Smooth muscle cell (in vitro differentiated cells): Measurements from ENCODE around the gene CAMTA1. TPM values are rescaled to one million over a fixed set of nuclear protein-coding genes. Genes with fewer than 3 reads are reported as not detected.

ENCODE experiments used
- DNase-seq: peaks from one replicate; lab custom pipeline; 2025; ENCODE audit not compliant: unreplicated experiment; lab: John Stamatoyannopoulos, UW
- H2AFZ ChIP-seq: fragments of 200-600 bp; sonication (generic); 2 replicates; pipeline ENCODE4 v1.6.0; 2016; ENCODE audit warnings: antibody characterized with exemption, low read depth, mild to moderate bottlenecking
- H3F3A ChIP-seq: fragments of 200-600 bp; sonication (generic); 2 replicates; pipeline ENCODE4 v1.6.0; 2017; ENCODE audit warnings: antibody characterized with exemption, low read depth
- H3K27ac ChIP-seq: fragments of 200-600 bp; sonication (generic); 2 replicates; pipeline ENCODE4 v1.5.1; 2016; ENCODE audit warnings: low read depth, mild to moderate bottlenecking
- H3K27me3 ChIP-seq: fragments of 200-600 bp; sonication (generic); 2 replicates; pipeline ENCODE4 v1.6.1; 2016; ENCODE audit warnings: low read depth, mild to moderate bottlenecking
- H3K36me3 ChIP-seq: fragments of 200-600 bp; sonication (generic); 2 replicates; pipeline ENCODE4 v1.5.1; 2016; ENCODE audit warnings: low read depth
- H3K4me1 ChIP-seq: fragments of 200-600 bp; sonication (generic); 2 replicates; pipeline ENCODE4 v1.5.1; 2016; ENCODE audit warnings: low read depth
- H3K4me2 ChIP-seq: fragments of 200-600 bp; sonication (generic); 2 replicates; pipeline ENCODE4 v1.6.0; 2016; ENCODE audit warnings: mild to moderate bottlenecking
- H3K4me3 ChIP-seq: fragments of 200-600 bp; sonication (generic); 2 replicates; pipeline ENCODE4 v1.5.1; 2016; ENCODE audit warnings: mild to moderate bottlenecking
- H3K79me2 ChIP-seq: fragments of 200-600 bp; sonication (generic); 2 replicates; pipeline ENCODE4 v1.6.0; 2016; ENCODE audit warnings: low read depth, mild to moderate bottlenecking
- H3K9ac ChIP-seq: fragments of 200-600 bp; sonication (generic); 2 replicates; pipeline ENCODE4 v1.6.0; 2016; ENCODE audit warnings: low read depth
- H3K9me3 ChIP-seq: fragments of 200-600 bp; sonication (generic); replicated peaks from 2 replicates; pipeline ENCODE4 v1.5.1; 2016; ENCODE audit warnings: low read depth
- H4K20me1 ChIP-seq: fragments of 200-600 bp; sonication (generic); 2 replicates; pipeline ENCODE4 v1.6.0; 2016; ENCODE audit warnings: low read depth
- WGBS: methylation state at CpG from one replicate; pipeline ENCODE4 v1.1.7; 2016; ENCODE audit warnings: low lambda C conversion rate; 5-methylcytosine and 5-hydroxymethylcytosine counted together
- polyA plus RNA-seq: library from polyadenylated mRNA; unstranded; fragments of >200 nt; fragmentation: Nextera tagmentation; extraction: Ambion mirVana; gene quantifications from 2 replicates; pipeline ENCODE4 v1.2.1, GENCODE V29; 2016
- total RNA-seq: library from RNA; depleted of rRNA; stranded (reverse); fragments of >200 nt; gene quantifications from 2 replicates; pipeline ENCODE4 v1.2.3, GENCODE V29; 2014
- TF ChIP-seq, protein P1 (sequence below): fragments of 200-600 bp; sonication (generic); IDR thresholded peaks from 2 replicates; pipeline ENCODE4 v1.5.1; 2017; ENCODE audit warnings: borderline replicate concordance, mild to moderate bottlenecking, antibody characterized with exemption; ENCODE audit not compliant: insufficient read depth, poor library complexity, severe bottlenecking

Gene CAMTA1
- total and polyA plus RNA-seq, 2 experiments from 2014 or later, result 139 to 145 TPM

DNA sequence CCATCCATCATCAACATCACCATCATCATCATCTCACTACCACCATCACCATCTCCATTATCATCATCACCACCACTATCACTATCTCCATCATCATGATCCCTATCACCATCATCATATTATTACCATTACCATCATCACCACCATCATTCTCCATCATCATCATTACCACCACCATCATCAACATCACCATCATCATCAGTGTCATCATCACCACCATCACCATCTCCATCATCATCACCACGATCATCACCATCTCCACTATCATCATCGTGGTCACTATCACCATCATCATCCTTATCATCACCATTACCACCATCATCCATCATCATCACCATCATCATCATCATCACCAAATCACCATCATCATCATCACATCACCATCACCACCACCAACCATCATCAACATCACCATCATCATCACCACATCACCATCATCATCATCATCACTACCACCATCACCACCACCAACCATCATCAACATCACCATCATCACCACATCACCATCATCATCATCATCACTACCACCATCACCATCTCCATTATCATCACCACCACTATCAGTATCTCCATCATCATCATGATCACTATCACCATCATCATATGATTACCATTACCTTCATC lies 783.8 kb downstream of the CAMTA1 start:
- Histone ChIP-seq H3K27ac (no peak overlapping the region), H3K4me3 (no peak overlapping the region), H3K27me3 (no peaks in the 10 kb centered on the region), H3K36me3 (no peaks in the 10 kb centered on the region), H3K79me2 (no peaks in the 10 kb centered on the region), H3K9ac (no peak overlapping the region), H2AFZ (no peak overlapping the region), H3K4me2 (no peak overlapping the region), H4K20me1 (no peaks in the 10 kb centered on the region), H3K4me1 (no peaks in the 10 kb centered on the region), H3K9me3 (no peaks in the 10 kb centered on the region), H3F3A (no peaks in the 10 kb centered on the region)
- TF ChIP-seq, protein P1, sequence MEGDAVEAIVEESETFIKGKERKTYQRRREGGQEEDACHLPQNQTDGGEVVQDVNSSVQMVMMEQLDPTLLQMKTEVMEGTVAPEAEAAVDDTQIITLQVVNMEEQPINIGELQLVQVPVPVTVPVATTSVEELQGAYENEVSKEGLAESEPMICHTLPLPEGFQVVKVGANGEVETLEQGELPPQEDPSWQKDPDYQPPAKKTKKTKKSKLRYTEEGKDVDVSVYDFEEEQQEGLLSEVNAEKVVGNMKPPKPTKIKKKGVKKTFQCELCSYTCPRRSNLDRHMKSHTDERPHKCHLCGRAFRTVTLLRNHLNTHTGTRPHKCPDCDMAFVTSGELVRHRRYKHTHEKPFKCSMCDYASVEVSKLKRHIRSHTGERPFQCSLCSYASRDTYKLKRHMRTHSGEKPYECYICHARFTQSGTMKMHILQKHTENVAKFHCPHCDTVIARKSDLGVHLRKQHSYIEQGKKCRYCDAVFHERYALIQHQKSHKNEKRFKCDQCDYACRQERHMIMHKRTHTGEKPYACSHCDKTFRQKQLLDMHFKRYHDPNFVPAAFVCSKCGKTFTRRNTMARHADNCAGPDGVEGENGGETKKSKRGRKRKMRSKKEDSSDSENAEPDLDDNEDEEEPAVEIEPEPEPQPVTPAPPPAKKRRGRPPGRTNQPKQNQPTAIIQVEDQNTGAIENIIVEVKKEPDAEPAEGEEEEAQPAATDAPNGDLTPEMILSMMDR, result no peak
- DNase-seq, result no peak
- 93% methylated on average over 2 of the region's 2 CpGs for WGBS

DNA sequence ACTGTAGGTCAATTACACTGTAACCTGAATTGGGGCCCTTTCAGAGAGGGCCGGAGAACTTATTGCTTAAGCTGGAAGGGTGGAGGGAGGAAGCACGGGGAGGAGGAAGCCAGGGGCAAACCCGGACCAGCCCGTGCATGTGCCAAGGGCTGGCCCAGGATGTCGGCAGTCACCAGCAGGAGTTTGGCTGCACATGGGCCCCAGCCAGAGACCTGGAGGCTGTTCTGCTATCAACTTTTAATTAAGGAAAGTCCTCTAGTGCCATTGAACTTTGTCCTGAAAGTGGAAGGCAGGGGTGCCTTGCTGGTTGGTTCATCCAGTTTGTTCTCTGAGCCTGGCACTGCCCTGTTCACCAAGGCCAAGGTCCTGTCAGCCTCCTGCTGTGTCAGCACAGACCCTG lies 785.1 kb downstream of the CAMTA1 start:
- Histone ChIP-seq H3K4me1 (no peaks in the 10 kb centered on the region), H3K79me2 (no peaks in the 10 kb centered on the region), H3K9ac (no peak overlapping the region), H3K9me3 (no peaks in the 10 kb centered on the region), H3K27ac (no peak overlapping the region), H3K27me3 (no peaks in the 10 kb centered on the region), H3F3A (no peaks in the 10 kb centered on the region), H3K36me3 (no peaks in the 10 kb centered on the region), H2AFZ (no peak overlapping the region), H3K4me2 (no peak overlapping the region), H3K4me3 (no peak overlapping the region), H4K20me1 (no peaks in the 10 kb centered on the region)
- WGBS, result 92% methylated on average over 5 of the region's 5 CpGs
- TF ChIP-seq, protein P1, result no peak
- no peak for DNase-seq

DNA sequence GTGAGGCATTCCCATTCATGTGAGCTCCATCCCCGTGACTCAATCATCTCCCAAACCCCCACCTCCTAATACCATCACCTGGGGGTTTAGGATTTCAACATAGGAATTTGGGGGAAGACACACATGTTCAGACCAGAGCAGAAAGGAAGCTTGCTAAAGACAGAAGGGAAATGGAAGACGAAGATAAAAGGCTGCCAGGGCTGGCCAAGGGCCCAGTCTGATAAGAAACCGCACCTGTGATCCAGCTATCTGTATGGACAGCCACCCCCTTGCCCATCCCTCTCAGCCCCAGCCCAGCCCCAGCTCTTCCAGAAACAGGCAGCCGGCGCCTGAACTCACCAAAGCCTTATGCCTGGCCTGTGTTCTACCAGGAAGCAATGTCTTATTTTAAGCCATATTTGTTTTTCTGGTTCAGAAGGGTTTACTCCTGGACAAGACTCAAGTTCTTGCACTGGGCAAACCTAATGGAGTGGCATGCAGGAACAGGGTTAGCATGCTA lies 787.4 kb downstream of the CAMTA1 start:
- Histone ChIP-seq H3K79me2 (no peaks in the 10 kb centered on the region), H3K27me3 (no peaks in the 10 kb centered on the region), H3K36me3 (no peaks in the 10 kb centered on the region), H3K4me2 (no peak overlapping the region), H4K20me1 (no peaks in the 10 kb centered on the region), H3K27ac (no peak overlapping the region), H3K4me3 (no peak overlapping the region), H3K9me3 (no peaks in the 10 kb centered on the region), H3K9ac (no peak overlapping the region), H3F3A (no peaks in the 10 kb centered on the region), H3K4me1 (no peaks in the 10 kb centered on the region), H2AFZ (no peak overlapping the region)
- no peak for DNase-seq
- TF ChIP-seq, protein P1, result no peak
- WGBS, result 82% methylated on average over 5 of the region's 5 CpGs

DNA sequence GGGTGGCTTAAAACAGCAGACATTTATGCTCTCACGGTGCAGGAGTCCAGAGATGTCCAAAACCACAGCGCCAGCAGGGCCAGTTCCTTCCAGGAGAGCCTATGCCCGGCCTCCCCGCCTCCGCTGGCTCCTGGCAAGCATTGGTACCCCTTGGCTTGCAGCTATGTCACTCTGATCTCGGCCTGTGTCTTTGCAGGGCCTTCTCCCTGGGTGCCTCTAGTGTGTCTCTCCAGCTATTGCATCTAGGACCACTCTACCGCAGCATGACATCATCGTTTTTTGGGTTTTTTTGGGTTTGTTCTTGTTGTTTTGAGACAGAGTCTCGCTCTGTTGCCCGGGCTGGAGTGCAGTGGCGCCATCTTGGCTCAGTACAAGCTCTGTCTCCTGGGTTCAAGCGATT lies 788.2 kb downstream of the CAMTA1 start:
- no peaks in the 10 kb centered on the region for H3K9me3 ChIP-seq
- no peak overlapping the region for H3K4me3 ChIP-seq
- no peak overlapping the region for H3K27ac ChIP-seq
- no peaks in the 10 kb centered on the region for H3K79me2 ChIP-seq
- DNase-seq, result no peak
- H3K4me2 ChIP-seq, result no peak overlapping the region
- no peaks in the 10 kb centered on the region for H3K4me1 ChIP-seq
- no peak overlapping the region for H2AFZ ChIP-seq
- 90% methylated on average over 12 of the region's 12 CpGs for WGBS
- TF ChIP-seq, protein P1, result no peak
- no peaks in the 10 kb centered on the region for H3F3A ChIP-seq
- no peaks in the 10 kb centered on the region for H3K27me3 ChIP-seq
- no peaks in the 10 kb centered on the region for H3K36me3 ChIP-seq
- H3K9ac ChIP-seq, result no peak overlapping the region
- no peaks in the 10 kb centered on the region for H4K20me1 ChIP-seq
